Gastrocnemius medialis (tissue), 4 donors: ENCODE results near the gene SALL2. TPM values are rescaled to one million over a fixed set of nuclear protein-coding genes. Genes with fewer than 3 reads are reported as not detected.

Experiments
- ATAC-seq, 2 donors: fragments of 150-250 bp; one replicate each; pipeline ENCODE4 v1.9.1; 2016
- DNase-seq, 2 donors: peaks; one replicate each; pipeline ENCODE4 v3.0.0-alpha.2; 2019
- H3K27ac ChIP-seq, 4 donors: fragments of 200-600 bp; sonication (generic); 1 replicate in 1 of 4; 2 replicates in 3 of 4; pipeline ENCODE4 v1.5.1; 2016 to 2018; ENCODE audit warnings: mild to moderate bottlenecking in 2 of 4, moderate library complexity in 1 of 4
- H3K27me3 ChIP-seq, 3 donors: fragments of 200-600 bp; sonication (generic) in 2 of 3; 1 replicate in 1 of 3; 2 replicates in 2 of 3; pipeline versions ENCODE4 v1.5.1 to v1.6.0; 2016 to 2019; ENCODE audit warnings: mild to moderate bottlenecking in 1 of 3, moderate library complexity in 1 of 3
- H3K36me3 ChIP-seq, 2 donors: fragments of 200-600 bp; sonication (generic) in 1 of 2; one replicate each; pipeline ENCODE4 v1.5.1; 2017 to 2018
- H3K4me1 ChIP-seq, 2 donors: fragments of 200-600 bp; sonication (generic) in 1 of 2; one replicate each; pipeline ENCODE4 v1.5.1; 2016 to 2017; ENCODE audit warnings: mild to moderate bottlenecking in 2 of 2
- H3K4me3 ChIP-seq, 4 donors: fragments of 200-600 bp; sonication (generic) in 3 of 4; 1 replicate in 1 of 4; 2 replicates in 3 of 4; pipeline ENCODE4 v1.5.1; 2016 to 2019; ENCODE audit warnings: mild to moderate bottlenecking in 2 of 4
- H3K9me3 ChIP-seq, 3 donors: fragments of 200-600 bp; sonication (generic) in 2 of 3; 1 replicate in 1 of 3; 2 replicates in 2 of 3; pipeline ENCODE4 v1.5.1; 2016 to 2019
- CTCF ChIP-seq, 5 experiments: fragments of 450-650 bp in 3 of 5; fragments of 200-600 bp in 2 of 5; sonication (generic) in 2 of 5; IDR thresholded peaks in 4 of 5; conservative IDR thresholded peaks in 1 of 5; 1 replicate in 4 of 5; 2 replicates in 1 of 5; pipeline ENCODE4 v1.5.1; 2016 to 2019; ENCODE audit warnings: antibody characterized with exemption in 5 of 5, mild to moderate bottlenecking in 3 of 5, moderate library complexity in 3 of 5
- POLR2A ChIP-seq, 2 donors: fragments of 450-650 bp; IDR thresholded peaks; one replicate each; pipeline ENCODE4 v1.6.1; 2017; ENCODE audit warnings: antibody characterized with exemption in 2 of 2, mild to moderate bottlenecking in 2 of 2, moderate library complexity in 2 of 2
- in situ Hi-C, 4 donors: fragments of 200-750 bp; cut with MboI; loops; one replicate each; pipeline versions ENCODE4 v1.15.0 to v1.8.0; 2017; ENCODE audit warnings: low sequenced_read_pairs in 4 of 4
- intact Hi-C: fragments of 100-400 bp; cut with DNase I; formaldehyde crosslinking; loops from one replicate; pipeline ENCODE4 v1.15.1; 2023; ENCODE audit warnings: low total_unique reads
- total RNA-seq, 4 donors: library from RNA; depleted of rRNA; stranded (reverse); fragments of >200 nt; gene quantifications; one replicate each; pipeline versions ENCODE4 v1.1.0 to v1.2.3, GENCODE V29; 2016

SALL2 gene
- total RNA-seq, 4 donors from 2014 or later = 0.80 to 2.0 (median 1.1) TPM

GRCh38 chr14:21543521-21543960 is 17.4 kb upstream of the SALL2 start:
- Histone ChIP-seq H3K36me3 (no peaks in the 10 kb centered on the region), H3K4me1 (no peaks in the 10 kb centered on the region), H3K27ac (no peak overlapping the region), H3K27me3 (peaks cover 0 to 7% (median 1%) of the 10 kb centered on the region in 3 donors), H3K9me3 (no peaks in the 10 kb centered on the region), H3K4me3 (no peak overlapping the region)
- ATAC-seq = no peak
- intact Hi-C loops = no loop called here
- DNase-seq = no peak
- in situ Hi-C loops = no loop called here
- TF ChIP-seq CTCF (IDR thresholded peaks at IDR 0.05 in 4 of 5, conservative IDR thresholded peaks at IDR 0.05 in 1 of 5) (no peak), POLR2A (IDR thresholded peaks at IDR 0.05) (no peak)

DNA sequence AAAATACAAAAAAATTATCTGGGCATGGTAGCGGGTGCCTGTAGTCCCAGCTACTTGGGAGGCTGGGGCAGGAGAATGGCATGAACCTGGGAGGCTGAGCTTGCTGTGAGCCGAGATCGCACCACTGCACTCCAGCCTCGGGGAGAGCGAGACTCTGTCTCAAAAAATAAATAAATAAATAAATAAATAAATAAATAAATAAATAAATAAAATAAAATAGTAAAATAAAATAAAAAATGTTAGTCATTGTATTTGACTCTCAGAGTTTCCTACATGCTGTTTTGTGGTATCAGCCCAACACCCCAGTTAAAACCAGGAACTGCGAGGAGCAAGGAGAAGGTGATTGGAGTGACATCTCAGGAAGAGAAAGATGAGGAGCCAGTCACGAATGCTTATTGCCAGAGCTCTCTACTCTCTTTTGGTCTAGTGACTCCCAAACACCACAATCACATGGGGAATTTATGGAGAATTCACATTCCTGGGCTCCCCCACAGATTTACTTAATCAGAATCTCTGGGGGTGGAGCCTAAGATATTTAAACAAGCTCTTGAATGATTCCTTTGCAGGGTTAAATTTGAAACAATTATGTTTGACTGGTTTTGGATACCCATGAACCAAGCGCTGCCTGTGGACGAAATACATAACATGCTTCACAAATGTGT is 15.4 kb upstream of the SALL2 start:
- Histone ChIP-seq H3K27ac (no peak overlapping the region), H3K36me3 (no peaks in the 10 kb centered on the region), H3K4me1 (peaks cover 0 to 4% of the 10 kb centered on the region in 2 donors), H3K4me3 (no peak overlapping the region), H3K9me3 (no peaks in the 10 kb centered on the region), H3K27me3 (peaks cover 10 to 21% (median 19%) of the 10 kb centered on the region in 3 donors)
- no peak for TF ChIP-seq CTCF (IDR thresholded peaks at IDR 0.05 in 4 of 5, conservative IDR thresholded peaks at IDR 0.05 in 1 of 5)
- TF ChIP-seq POLR2A (IDR thresholded peaks at IDR 0.05) = no peak
- DNase-seq (no peak), ATAC-seq (no peak)
- in situ Hi-C loops (no loop called here), intact Hi-C loops (no loop called here)

GRCh38 chr14:21539189-21539940 is 13.2 kb upstream of the SALL2 start:
- Histone ChIP-seq H3K9me3 (no peaks in the 10 kb centered on the region), H3K4me3 (no peak overlapping the region), H3K27me3 (peaks cover 23 to 42% (median 39%) of the 10 kb centered on the region in 3 donors), H3K36me3 (no peaks in the 10 kb centered on the region), H3K27ac (no peak overlapping the region), H3K4me1 (peaks cover 0 to 8% of the 10 kb centered on the region in 2 donors)
- DNase-seq (no peak), ATAC-seq (no peak)
- in situ Hi-C loops (no loop called here), intact Hi-C loops (no loop called here)
- TF ChIP-seq POLR2A (IDR thresholded peaks at IDR 0.05) (no peak), CTCF (IDR thresholded peaks at IDR 0.05 in 4 of 5, conservative IDR thresholded peaks at IDR 0.05 in 1 of 5) (no peak)

DNA sequence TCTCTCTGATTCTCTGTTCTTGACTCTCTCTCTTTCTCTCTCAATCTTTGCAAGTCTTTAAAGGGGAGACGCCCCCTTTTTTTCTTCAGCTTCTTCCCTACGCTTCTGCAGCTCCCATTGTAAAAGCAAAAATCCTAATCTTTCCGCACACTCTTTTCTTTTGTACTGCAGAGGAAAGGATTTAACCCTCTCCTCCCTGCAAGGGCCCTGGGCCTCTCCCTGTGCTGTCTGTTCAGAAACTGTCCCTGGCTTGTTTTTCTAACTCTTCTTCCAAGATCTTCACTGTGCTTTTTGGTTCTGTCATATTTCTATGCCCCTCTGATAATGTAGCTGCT is 10.9 kb upstream of the SALL2 start:
- H3K9me3 ChIP-seq = no peaks in the 10 kb centered on the region
- peaks cover 32 to 54% (median 42%) of the 10 kb centered on the region in 3 donors for H3K27me3 ChIP-seq
- in situ Hi-C loops = no loop called here
- no peak overlapping the region for H3K27ac ChIP-seq
- no peak for TF ChIP-seq POLR2A (IDR thresholded peaks at IDR 0.05)
- TF ChIP-seq CTCF (IDR thresholded peaks at IDR 0.05 in 4 of 5, conservative IDR thresholded peaks at IDR 0.05 in 1 of 5) = no peak
- no peaks in the 10 kb centered on the region for H3K36me3 ChIP-seq
- no peak for ATAC-seq
- no peak for DNase-seq
- H3K4me1 ChIP-seq = peaks cover 0 to 8% of the 10 kb centered on the region in 2 donors
- intact Hi-C loops = no loop called here
- H3K4me3 ChIP-seq = peak overlapping the region in 2 of 4 donors; percentile 15 to 49
